RWPE2 (cell line): ENCODE data around the gene DOK6.

ENCODE experiments used
- ATAC-seq: fragments of 200-7000 bp; cut with Tn5 transposase; 3 replicates; pipeline ENCODE4 v1.9.1; 2021; ENCODE audit warnings: low read depth
- DNase-seq: peaks from one replicate; pipeline ENCODE4 v3.0.0-alpha.2; 2020; ENCODE audit warnings: low spot score
- H3K27ac ChIP-seq: fragments of 450-650 bp; 2 replicates; pipeline ENCODE4 v1.5.1; 2017; ENCODE audit warnings: mild to moderate bottlenecking; ENCODE audit not compliant: poor library complexity, severe bottlenecking
- H3K27me3 ChIP-seq: fragments of 250-450 bp; sonication (Bioruptor Pico); 2 replicates; pipeline ENCODE4 v1.5.1; 2021; ENCODE audit warnings: mild to moderate bottlenecking, moderate library complexity; ENCODE audit not compliant: insufficient read depth, poor library complexity, severe bottlenecking
- H3K36me3 ChIP-seq: fragments of 250-450 bp; sonication (Bioruptor Pico); 2 replicates; pipeline ENCODE4 v1.5.1; 2020; ENCODE audit warnings: low read depth, mild to moderate bottlenecking, moderate library complexity
- H3K4me1 ChIP-seq: fragments of 250-450 bp; sonication (Bioruptor Pico); 2 replicates; pipeline ENCODE4 v1.5.1; 2021; ENCODE audit warnings: mild to moderate bottlenecking, moderate library complexity; ENCODE audit not compliant: insufficient read depth, poor library complexity, severe bottlenecking
- H3K4me3 ChIP-seq: fragments of 250-450 bp; sonication (Bioruptor Pico); 2 replicates; pipeline ENCODE4 v1.5.1; 2021; ENCODE audit warnings: mild to moderate bottlenecking, moderate library complexity; ENCODE audit not compliant: severe bottlenecking
- H3K9me3 ChIP-seq: fragments of 250-450 bp; sonication (Bioruptor Pico); 2 replicates; pipeline ENCODE4 v1.5.1; 2021; ENCODE audit warnings: mild to moderate bottlenecking, moderate library complexity; ENCODE audit not compliant: severe bottlenecking
- CTCF ChIP-seq: fragments of 450-650 bp; IDR thresholded peaks from one replicate; pipeline ENCODE4 v1.5.1; 2017; ENCODE audit warnings: mild to moderate bottlenecking, moderate library complexity; ENCODE audit not compliant: poor library complexity, severe bottlenecking

Gene DOK6

DNA sequence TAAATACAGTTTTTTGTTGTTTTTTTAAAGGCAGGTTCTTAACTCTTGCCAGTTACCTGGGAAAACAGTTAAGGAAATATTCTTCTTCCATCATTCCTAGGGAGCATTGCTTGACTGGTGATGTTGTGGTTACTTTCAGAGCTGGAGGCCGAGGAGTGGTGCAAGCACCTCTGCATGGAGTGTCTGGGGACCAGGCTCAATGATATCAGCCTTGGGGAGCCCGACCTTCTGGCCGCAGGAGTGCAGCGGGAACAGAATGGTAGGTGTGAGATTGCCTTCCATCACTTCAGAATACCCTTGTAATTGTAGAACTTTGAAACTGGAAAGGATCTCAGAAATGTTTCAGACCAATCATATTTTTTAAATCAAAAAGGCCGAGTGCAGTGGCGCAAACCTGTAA lies 276.9 kb downstream of the DOK6 start:
- Histone ChIP-seq H3K4me1 (no peaks in the 10 kb centered on the region), H3K27ac (no peak overlapping the region), H3K4me3 (no peak overlapping the region), H3K9me3 (no peaks in the 10 kb centered on the region), H3K36me3 (no peaks in the 10 kb centered on the region), H3K27me3 (peaks cover 7% of the 10 kb centered on the region)
- ATAC-seq, result no peak
- TF ChIP-seq CTCF, result no peak
- no peak for DNase-seq

- no peak overlapping the region for H3K4me3 ChIP-seq
- no peaks in the 10 kb centered on the region for H3K4me1 ChIP-seq
- TF ChIP-seq CTCF, result no peak
- ATAC-seq (no peak), DNase-seq (no peak)
- H3K27ac ChIP-seq, result no peak overlapping the region
- H3K27me3 ChIP-seq, result peaks cover 3% of the 10 kb centered on the region
- no peaks in the 10 kb centered on the region for H3K9me3 ChIP-seq
- H3K36me3 ChIP-seq, result no peaks in the 10 kb centered on the region
These were observed 279.4 kb downstream of the DOK6 start for GRCh38 chr18:69680123-69680522.

GRCh38 chr18:69683176-69683575 lies 282.5 kb downstream of the DOK6 start:
- H3K4me1 ChIP-seq, result no peaks in the 10 kb centered on the region
- H3K36me3 ChIP-seq, result no peaks in the 10 kb centered on the region
- DNase-seq (no peak), ATAC-seq (no peak)
- H3K27me3 ChIP-seq, result no peaks in the 10 kb centered on the region
- no peaks in the 10 kb centered on the region for H3K9me3 ChIP-seq
- no peak overlapping the region for H3K4me3 ChIP-seq
- no peak overlapping the region for H3K27ac ChIP-seq
- no peak for TF ChIP-seq CTCF

DNA sequence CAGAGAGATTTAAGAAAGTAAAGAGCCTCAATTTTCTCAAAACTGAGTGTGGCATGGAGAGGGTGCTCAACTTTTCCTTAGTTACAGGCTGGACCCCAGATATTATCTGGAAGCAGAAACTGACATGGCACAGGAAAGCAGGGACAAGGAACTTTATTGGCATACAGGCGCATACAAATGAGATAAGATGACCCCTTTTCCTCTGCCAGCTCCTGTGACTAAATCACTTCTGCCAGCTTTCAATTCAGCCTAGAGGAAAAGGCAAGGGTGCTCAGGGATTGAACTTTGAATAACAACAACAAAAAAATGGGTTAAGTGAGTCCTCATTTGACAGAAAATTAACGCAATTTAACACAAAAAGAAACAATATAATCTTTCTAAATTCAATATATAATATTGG lies 284.1 kb downstream of the DOK6 start:
- peaks cover 5% of the 10 kb centered on the region for H3K27me3 ChIP-seq
- no peaks in the 10 kb centered on the region for H3K4me1 ChIP-seq
- DNase-seq, result no peak
- no peak overlapping the region for H3K4me3 ChIP-seq
- no peaks in the 10 kb centered on the region for H3K9me3 ChIP-seq
- H3K27ac ChIP-seq, result no peak overlapping the region
- H3K36me3 ChIP-seq, result no peaks in the 10 kb centered on the region
- ATAC-seq, result no peak
- TF ChIP-seq CTCF, result no peak

DNA sequence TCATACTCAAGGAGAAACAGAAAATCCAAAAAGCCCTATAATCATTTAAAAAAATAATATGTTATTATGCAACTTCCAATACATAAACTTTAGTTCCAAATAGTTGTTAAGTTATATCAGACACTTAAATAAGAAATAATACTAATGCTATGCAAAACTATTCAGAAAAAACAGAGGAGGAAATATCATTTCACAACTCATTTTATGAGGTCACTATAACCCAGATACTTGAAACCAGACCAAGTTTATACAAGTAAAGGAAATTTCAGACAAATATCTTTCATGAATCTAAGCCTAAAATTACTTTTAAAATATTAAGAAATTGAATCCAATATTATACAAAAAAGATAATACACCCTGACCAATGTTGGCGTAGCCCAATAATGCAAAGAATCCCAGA lies 286.2 kb downstream of the DOK6 start:
- Histone ChIP-seq H3K4me3 (no peak overlapping the region), H3K9me3 (no peaks in the 10 kb centered on the region), H3K27ac (no peak overlapping the region), H3K27me3 (peaks cover 5% of the 10 kb centered on the region), H3K4me1 (no peaks in the 10 kb centered on the region), H3K36me3 (no peaks in the 10 kb centered on the region)
- ATAC-seq, result no peak
- no peak for TF ChIP-seq CTCF
- no peak for DNase-seq
